ENCODE data around the gene KCNIP1.

Gene KCNIP1

GRCh38 chr5:170508036-170508435, 4.2 kb downstream of the KCNIP1 start:
- no peak for DNase-seq (ENCODE audit: low read depth in 2 of 2, low spot score in 1 of 2)

- DNase-seq (ENCODE audit: low read depth in 2 of 2, low spot score in 1 of 2), result no peak
Measured at GRCh38 chr5:170508660-170509347, 5.0 kb downstream of the KCNIP1 start.

- no peak for DNase-seq (ENCODE audit: low read depth in 2 of 2, low spot score in 1 of 2)
Measured at GRCh38 chr5:170509348-170509660, 5.5 kb downstream of the KCNIP1 start.

- DNase-seq (ENCODE audit: low read depth in 2 of 2, low spot score in 1 of 2), result no peak
Measured at GRCh38 chr5:170510126-170510525, 6.3 kb downstream of the KCNIP1 start.

GRCh38 chr5:170510559-170510958, 6.7 kb downstream of the KCNIP1 start:
- no peak for DNase-seq (ENCODE audit: low read depth in 2 of 2, low spot score in 1 of 2)

- no peak for DNase-seq (ENCODE audit: low read depth in 2 of 2, low spot score in 1 of 2)
Measured at GRCh38 chr5:170511551-170512258, 7.9 kb downstream of the KCNIP1 start.

GRCh38 chr5:170513856-170514525, 10.2 kb downstream of the KCNIP1 start:
- no peak for DNase-seq (ENCODE audit: low read depth in 2 of 2, low spot score in 1 of 2)

- DNase-seq (ENCODE audit: low read depth in 2 of 2, low spot score in 1 of 2), result no peak
Measured at GRCh38 chr5:170517411-170517810, 13.6 kb downstream of the KCNIP1 start.

GRCh38 chr5:170518277-170518676, 14.5 kb downstream of the KCNIP1 start:
- DNase-seq (ENCODE audit: low read depth in 2 of 2, low spot score in 1 of 2), result no peak

GRCh38 chr5:170519549-170519948, 15.7 kb downstream of the KCNIP1 start:
- no peak for DNase-seq (ENCODE audit: low read depth in 2 of 2, low spot score in 1 of 2)

- no peak for DNase-seq (ENCODE audit: low read depth in 2 of 2, low spot score in 1 of 2)
Measured at GRCh38 chr5:170520372-170520771, 16.6 kb downstream of the KCNIP1 start.

- DNase-seq (ENCODE audit: low read depth in 2 of 2, low spot score in 1 of 2), result no peak
Measured at GRCh38 chr5:170522211-170523141, 18.7 kb downstream of the KCNIP1 start.

GRCh38 chr5:170523142-170523551, 19.3 kb downstream of the KCNIP1 start:
- no peak for DNase-seq (ENCODE audit: low read depth in 2 of 2, low spot score in 1 of 2)

GRCh38 chr5:170523830-170524229, 20.0 kb downstream of the KCNIP1 start:
- DNase-seq (ENCODE audit: low read depth in 2 of 2, low spot score in 1 of 2), result no peak

- DNase-seq (ENCODE audit: low read depth in 2 of 2, low spot score in 1 of 2), result no peak
Measured at GRCh38 chr5:170524576-170524975, 20.8 kb downstream of the KCNIP1 start.

GRCh38 chr5:170525470-170526211, 21.8 kb downstream of the KCNIP1 start:
- DNase-seq (ENCODE audit: low read depth in 2 of 2, low spot score in 1 of 2), result no peak

- no peak for DNase-seq (ENCODE audit: low read depth in 2 of 2, low spot score in 1 of 2)
Measured at GRCh38 chr5:170527991-170528390, 24.2 kb downstream of the KCNIP1 start.

GRCh38 chr5:170528976-170529375, 25.2 kb downstream of the KCNIP1 start:
- DNase-seq (ENCODE audit: low read depth in 2 of 2, low spot score in 1 of 2), result no peak

- no peak for DNase-seq (ENCODE audit: low read depth in 2 of 2, low spot score in 1 of 2)
Measured at GRCh38 chr5:170532935-170533334, 29.1 kb downstream of the KCNIP1 start.

GRCh38 chr5:170533383-170533782, 29.6 kb downstream of the KCNIP1 start:
- DNase-seq (ENCODE audit: low read depth in 2 of 2, low spot score in 1 of 2), result no peak

GRCh38 chr5:170534177-170534576, 30.4 kb downstream of the KCNIP1 start:
- DNase-seq (ENCODE audit: low read depth in 2 of 2, low spot score in 1 of 2), result no peak
